ENCODE results near the gene TAS2R50.

GRCh38 chr12:10952645-10953044, 34.1 kb downstream of the TAS2R50 start:
- TF ChIP-seq YY1 (IDR thresholded peaks at IDR 0.05; ENCODE audit: insufficient read depth, insufficient read length) (no peak), ZNF274 (IDR thresholded peaks at IDR 0.05; ENCODE audit: low read depth, low read length) (no peak), SUZ12 (IDR thresholded peaks at IDR 0.05; ENCODE audit: extremely low read depth, insufficient read depth, insufficient read length) (no peak)
